ENCODE data around the gene ANKRD34B.

DNA sequence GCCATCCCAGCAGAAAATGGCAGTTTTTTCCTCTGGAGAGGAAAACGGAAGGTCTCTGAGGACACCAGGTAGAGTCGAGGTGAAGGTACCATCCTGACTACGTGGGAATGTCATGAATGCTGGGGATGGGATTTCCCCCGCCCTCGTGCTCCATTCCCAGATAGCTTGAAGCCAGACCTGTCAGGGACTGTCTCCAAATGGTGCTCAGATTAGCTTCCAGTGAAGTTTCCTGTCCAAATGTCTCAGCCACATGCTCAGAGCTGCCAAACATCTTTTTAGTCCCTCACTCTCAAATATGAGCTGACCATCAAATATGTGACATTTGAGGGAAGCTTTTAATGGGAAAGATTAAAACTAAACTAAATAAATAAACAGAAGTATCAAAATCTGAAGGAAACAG lies 7.6 kb upstream of the ANKRD34B start:
- TF ChIP-seq, protein P1, sequence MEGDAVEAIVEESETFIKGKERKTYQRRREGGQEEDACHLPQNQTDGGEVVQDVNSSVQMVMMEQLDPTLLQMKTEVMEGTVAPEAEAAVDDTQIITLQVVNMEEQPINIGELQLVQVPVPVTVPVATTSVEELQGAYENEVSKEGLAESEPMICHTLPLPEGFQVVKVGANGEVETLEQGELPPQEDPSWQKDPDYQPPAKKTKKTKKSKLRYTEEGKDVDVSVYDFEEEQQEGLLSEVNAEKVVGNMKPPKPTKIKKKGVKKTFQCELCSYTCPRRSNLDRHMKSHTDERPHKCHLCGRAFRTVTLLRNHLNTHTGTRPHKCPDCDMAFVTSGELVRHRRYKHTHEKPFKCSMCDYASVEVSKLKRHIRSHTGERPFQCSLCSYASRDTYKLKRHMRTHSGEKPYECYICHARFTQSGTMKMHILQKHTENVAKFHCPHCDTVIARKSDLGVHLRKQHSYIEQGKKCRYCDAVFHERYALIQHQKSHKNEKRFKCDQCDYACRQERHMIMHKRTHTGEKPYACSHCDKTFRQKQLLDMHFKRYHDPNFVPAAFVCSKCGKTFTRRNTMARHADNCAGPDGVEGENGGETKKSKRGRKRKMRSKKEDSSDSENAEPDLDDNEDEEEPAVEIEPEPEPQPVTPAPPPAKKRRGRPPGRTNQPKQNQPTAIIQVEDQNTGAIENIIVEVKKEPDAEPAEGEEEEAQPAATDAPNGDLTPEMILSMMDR (IDR thresholded peaks at IDR 0.05 in 8 of 11, conservative IDR thresholded peaks at IDR 0.05 in 3 of 11) = no peak
- no peak for TF ChIP-seq POLR2A (IDR thresholded peaks at IDR 0.05)
